GM21360 (cell line): ENCODE results near the gene CHST10.
"Not testable (repeated sequence)": the region's sequence is repeated elsewhere in the genome, so short reads cannot be mapped to it uniquely, and the experiment has no call there.

Experiments
- ATAC-seq: cut with Tn5 transposase; IDR thresholded peaks from one replicate; pipeline ENCODE4 v1.9.1; 2021; ENCODE audit warnings: mild to moderate bottlenecking, moderate library complexity; ENCODE audit not compliant: unreplicated experiment

Gene CHST10

GRCh38 chr2:100416935-100417710 lies at the start of gene CHST10:
TSS of gene CHST10 (minus strand) at chr2:100417668. CDS start at chr2:100406675, 10,993 bp downstream.
- peak; percentile 92 for ATAC-seq

DNA sequence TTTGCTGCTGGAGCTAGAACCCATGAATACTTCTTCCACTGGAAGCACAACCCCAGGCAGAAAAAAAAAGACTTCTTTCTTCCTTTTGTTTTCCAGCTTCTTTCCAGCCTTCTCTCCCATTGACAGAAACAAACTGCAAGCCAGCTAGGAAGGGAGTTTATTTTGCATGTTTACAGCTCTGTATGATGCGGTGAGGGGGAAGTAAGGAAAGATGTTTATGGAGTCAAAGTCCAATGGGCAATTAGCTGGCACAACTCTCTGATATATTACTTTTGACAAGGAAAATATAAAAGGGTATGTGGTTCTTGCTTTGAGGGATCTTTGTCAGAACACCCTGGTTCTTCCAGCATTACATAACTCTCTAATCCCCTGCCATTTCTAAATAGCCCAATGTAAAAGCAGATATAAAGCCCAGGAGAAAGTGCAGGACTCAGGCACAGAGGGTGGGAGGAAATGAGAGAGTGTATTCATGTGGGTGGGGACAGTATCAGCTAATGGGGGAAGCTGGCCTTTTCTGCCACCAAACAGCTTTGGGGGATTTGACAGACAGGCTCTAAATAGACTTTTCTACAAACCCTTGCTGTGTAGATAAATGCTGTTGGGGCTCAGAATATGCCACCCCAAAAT lies 43.5 kb upstream of the CHST10 start:
- ATAC-seq: no peak

DNA sequence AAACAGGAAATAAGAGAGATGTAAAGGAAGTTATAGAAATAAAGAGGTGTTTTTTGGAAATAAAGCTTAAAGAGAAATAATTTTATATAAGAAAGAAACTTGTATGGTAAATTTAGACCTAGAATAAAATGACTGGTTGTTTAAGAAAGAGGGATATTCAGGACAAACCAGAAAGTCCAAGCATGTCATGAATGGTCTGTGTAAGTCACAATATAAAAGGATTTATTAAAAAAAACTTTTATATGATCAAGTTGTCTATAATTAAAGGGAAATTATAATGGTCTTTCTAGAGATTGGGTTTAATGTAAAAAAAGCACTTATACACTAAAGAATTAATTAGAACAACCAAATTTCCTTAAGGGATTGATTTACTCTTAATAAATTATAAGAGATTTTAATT lies 38.9 kb upstream of the CHST10 start:
- ATAC-seq: not testable (repeated sequence)

DNA sequence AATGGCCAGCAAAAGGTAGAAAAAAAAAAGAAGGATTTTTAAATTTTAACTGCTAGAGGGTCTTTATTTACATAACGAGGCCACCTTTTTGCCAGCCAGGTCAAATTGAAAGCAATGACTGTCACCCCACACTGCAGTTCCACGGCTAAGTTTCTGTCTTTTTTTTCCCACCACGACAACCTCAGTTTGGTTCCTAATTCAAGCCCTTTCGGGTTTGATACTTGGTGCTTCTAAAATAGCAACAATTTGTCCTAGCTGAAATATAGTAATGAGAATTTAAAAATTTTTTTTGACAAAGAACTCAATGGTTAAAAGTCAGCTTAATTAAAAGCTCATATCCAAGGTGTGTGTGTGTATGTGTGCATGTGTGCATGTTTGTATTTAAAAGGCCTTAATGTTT lies 36.4 kb upstream of the CHST10 start:
- no peak for ATAC-seq

- ATAC-seq: no peak
These were observed 34.3 kb upstream of the CHST10 start for GRCh38 chr2:100451734-100452133.

GRCh38 chr2:100451092-100451491 lies 33.6 kb upstream of the CHST10 start:
- ATAC-seq: no peak

DNA sequence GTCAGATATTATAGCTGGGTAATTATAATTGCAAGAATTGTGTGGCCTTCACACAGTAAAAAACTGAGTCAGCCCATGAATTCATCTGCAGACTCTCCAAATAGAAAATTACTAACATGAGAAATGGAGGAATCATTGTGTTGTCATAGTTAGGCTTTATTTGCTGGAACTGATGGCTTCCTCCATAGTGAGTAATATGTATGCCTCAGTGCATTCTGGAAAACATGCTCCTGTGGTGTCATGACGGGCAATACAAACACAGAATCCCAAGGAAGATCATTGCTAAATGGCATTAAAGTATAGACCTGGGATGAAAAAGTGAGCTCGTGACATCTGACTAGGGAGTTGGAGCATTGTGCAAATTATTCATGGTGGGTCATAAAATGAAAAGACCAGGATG lies 29.2 kb upstream of the CHST10 start:
- no peak for ATAC-seq

GRCh38 chr2:100437751-100438150 lies 20.3 kb upstream of the CHST10 start:
- ATAC-seq: no peak

GRCh38 chr2:100429726-100430125 lies 12.3 kb upstream of the CHST10 start:
- ATAC-seq: no peak

GRCh38 chr2:100427627-100428258 lies 10.3 kb upstream of the CHST10 start:
- ATAC-seq: no peak

DNA sequence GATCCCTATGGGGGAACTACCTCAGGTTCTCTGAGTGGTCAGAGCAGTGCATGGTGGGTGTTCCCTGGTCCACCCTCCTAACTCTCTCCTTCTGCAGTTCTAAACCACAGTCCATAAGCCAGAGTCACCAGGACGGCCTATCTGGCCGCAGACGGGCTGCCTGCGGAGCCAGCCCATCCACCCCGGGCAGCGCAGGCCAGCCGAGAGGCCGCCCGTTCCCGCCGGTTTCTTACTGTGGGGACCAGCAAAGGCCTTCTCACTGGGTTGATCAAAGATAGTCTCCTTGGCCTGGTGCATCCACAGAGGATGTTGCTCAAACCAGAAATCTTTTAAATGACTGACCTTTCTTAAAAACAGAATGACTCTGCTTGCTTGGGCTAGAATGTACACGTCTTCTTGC lies 9.6 kb upstream of the CHST10 start:
- ATAC-seq: no peak

GRCh38 chr2:100426384-100426720 lies 8.9 kb upstream of the CHST10 start:
- ATAC-seq: no peak

DNA sequence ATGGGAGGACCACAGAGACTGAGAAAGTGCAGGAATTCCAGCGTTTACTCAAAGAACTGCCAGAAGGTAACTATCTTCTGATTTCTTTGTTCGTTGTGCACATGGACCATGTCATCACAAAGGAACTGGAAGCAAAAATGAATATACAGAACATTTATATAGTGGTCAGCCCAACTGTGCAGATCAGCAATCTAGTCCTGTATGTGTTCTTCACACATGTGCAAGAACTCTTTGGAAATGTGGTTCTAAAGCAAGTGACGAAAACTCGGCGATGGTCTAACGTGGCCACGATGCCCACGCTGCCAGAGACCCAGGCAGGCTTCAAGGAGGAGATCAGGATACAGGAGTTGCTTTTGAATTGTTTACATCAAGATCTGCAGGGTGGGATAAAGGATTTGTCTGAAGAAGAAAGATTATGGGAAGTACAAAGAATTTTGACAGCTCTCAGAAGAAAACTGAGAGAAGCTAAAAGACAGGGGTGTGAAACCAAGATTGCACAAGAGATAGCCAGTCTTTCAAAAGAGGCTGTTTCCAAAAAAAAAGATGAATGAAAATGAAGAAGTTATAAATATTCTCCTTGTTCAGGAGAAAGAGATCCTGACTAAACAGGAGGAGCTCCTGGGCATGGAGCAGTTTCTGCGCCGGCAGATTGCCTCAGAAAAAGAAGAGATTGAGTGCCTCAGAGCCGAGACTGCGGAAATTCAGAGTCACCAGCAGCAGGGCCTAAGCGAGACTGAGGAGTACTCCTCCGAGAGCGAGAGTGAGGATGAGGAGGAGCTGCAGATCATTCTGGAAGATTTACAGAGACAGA lies 8.3 kb upstream of the CHST10 start:
- ATAC-seq: no peak

GRCh38 chr2:100425107-100425506 lies 7.6 kb upstream of the CHST10 start:
- no peak for ATAC-seq

- ATAC-seq: no peak
These were observed 6.9 kb upstream of the CHST10 start for GRCh38 chr2:100424277-100424875.

DNA sequence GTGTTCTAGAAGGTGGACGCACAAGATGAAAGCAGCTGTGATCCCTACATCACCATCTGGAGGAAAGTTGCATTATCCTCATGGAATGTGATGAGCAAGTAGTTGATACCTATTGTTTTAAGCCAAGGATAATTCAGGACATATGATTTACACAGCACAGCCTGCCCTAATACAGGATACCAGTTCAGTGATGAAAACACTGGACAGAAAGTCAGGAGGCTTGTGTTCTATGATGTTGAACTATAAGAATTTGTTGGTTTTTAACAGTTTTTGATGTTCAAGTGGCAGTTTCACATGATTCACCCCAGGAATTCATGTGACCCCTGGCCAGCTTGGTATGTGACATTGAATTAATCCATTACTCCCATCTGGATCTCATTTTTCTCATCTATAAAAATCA lies 6.2 kb upstream of the CHST10 start:
- no peak for ATAC-seq

DNA sequence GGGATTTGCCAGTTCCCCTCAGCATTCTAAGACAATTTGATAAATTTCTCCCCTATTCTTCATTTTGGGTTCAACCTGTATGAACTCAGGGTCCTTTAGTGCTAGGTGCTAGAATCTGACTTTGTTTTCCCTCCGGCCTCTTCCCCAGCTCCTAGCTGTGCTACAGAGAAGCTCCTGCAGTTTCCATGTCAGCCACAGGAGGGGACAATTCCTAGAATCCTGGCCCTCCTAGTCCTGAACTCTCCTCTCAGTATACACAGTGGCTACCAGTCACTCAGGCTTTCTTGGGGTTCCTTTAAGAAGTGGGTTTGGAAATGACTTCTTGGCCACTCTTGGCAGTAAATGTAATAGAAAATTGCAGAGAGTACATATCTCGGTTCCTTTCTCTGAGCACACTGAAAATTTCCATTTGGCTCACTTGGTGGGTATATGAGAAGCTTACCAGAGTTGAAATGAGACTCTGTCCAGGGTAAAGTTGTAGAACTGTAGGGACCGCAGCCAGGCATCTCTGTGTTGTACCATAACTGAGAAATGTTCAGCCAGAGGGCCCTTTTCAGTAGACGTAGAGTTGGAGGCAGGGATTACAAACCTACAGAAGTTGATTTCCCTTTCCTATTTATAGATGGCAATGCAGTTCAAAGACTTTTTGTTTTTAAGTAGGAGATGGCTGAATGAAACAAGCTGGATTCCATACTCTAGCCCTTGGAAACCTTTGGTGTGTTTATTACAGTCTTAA lies 5.0 kb upstream of the CHST10 start:
- no peak for ATAC-seq

- ATAC-seq: no peak
These were observed 2.4 kb upstream of the CHST10 start for GRCh38 chr2:100419915-100420314.

DNA sequence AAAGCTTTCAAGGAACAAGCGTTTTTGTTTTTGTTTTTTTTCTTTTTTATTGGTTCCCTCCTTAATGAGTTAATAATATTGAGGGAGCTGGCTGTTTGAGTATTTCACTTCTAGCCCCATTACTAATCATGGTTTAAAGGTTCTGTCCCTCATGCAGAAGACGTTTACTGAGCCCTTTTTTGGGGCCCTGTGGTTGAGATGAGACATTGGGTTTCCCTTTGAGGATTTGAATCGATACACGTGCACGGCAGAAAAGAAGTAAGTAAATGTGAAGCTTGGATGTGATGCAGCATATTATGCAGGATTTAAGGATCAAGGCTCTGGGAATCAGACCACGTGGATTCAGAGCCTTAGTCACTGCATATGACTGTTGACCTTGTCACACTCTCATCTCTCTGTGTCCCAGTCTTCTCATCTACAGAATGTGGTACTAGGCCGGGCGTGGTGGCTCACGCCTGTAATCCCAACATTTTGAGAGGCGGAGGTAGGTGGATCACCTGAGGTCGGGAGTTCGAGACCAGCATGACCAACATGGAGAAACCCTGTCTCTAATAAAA lies 1.0 kb upstream of the CHST10 start:
- ATAC-seq: no peak

- ATAC-seq: no peak
These were observed 250 bp upstream of the CHST10 start for GRCh38 chr2:100417711-100418124.
